GM21515 (cell line): ENCODE measurements around the gene TNN.

Experiments
- ATAC-seq: cut with Tn5 transposase; IDR thresholded peaks from one replicate; pipeline ENCODE4 v1.9.1; 2021; ENCODE audit not compliant: unreplicated experiment

Gene TNN

DNA sequence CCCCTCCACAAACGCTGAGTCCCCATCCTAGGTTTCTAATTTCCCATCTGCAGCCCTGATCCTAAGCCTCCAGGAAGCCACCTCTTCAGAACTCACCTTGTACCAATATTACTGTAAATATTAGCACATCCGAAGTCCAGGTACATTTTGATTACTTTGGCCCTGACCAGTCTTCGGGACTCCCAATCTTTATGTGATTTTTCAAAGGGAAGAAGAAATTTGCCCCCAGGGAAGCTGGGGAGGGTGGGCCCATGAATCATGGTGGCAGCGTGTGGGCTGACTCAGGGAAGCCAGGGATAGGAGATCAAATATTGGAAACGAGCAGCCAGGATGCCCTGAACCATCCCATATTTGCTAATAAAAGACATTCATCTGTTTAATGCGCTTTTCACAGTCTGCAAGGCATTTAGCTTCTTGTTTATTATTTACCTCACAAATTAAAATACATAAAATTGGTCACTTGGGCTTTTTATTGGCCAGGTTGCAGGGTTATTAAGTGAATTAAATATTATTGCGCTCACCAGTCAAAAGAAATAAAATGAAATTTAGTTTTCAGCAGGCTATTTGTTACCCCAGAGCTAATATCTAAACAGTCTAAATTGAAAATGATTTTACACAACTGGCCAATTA lies 78.4 kb downstream of the TNN start:
- ATAC-seq, result no peak

DNA sequence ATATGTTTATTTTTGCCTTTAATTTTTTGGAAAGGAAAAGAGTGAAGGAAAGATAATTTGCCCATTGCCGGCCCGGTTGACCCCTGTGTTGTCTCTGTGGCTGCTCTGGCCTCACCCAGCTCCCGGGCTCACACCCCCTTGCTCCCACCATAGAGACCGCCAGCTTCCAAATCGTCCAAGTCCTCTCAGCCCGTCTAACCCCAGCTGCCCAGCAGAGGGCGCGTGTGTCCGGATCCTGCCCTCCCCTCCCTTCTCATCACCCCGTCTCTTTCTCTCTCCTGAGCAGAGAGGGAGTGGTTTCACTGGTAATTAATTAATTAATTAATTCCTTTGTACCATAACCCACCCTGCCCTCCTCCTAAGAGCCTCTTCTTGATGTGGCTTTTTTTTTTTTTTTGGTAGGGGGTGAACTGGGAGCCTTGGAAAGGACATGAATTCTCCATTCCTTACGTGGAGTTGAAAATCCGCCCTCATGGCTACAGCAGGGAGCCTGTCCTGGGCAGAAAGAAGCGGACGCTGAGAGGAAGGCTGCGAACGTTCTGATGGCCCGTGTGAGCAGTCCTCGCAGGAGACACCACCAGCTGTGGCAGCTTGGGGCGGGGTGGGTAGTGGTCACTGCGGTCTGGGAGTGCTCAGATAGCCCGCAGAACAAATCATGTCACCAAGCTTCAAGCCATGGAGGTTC lies 79.0 kb downstream of the TNN start:
- no peak for ATAC-seq

DNA sequence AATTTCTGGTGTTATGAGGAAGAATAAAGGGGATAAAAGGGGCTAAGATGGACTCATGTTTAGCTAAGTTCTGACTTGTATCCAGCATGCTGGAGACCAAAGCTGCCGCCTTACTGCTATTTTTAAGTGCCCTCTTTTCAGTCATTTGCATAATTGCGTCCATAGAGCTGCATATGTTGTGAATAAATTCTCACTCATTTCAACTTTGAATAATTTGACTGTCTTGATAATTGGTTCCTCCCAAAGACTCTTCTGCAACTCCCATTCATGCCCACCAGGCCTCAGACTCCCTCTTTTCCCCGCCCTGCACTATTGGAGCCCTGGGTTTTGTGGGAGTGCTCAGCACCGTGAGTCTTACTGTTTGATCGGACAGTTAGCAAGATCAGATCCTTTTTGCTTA lies 79.9 kb downstream of the TNN start:
- no peak for ATAC-seq

DNA sequence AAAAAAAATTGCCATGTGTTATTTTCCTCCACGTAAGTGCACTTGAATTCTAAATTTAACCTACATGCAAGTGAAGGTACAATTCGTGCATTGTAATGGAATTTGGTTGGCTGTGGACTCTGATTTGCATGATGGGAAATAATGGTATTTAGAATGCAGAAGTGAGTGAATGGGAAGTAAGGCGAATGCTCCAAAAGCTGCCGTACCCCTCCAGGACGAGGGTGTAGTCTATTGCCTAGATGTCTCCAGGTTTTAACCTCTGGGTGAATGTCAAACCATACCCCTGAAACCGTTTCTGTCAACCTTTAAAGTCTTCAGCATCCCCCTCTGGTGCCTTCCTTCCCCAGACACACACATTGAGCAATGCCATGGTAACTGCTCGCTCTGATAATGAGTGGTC lies 80.4 kb downstream of the TNN start:
- ATAC-seq, result no peak

DNA sequence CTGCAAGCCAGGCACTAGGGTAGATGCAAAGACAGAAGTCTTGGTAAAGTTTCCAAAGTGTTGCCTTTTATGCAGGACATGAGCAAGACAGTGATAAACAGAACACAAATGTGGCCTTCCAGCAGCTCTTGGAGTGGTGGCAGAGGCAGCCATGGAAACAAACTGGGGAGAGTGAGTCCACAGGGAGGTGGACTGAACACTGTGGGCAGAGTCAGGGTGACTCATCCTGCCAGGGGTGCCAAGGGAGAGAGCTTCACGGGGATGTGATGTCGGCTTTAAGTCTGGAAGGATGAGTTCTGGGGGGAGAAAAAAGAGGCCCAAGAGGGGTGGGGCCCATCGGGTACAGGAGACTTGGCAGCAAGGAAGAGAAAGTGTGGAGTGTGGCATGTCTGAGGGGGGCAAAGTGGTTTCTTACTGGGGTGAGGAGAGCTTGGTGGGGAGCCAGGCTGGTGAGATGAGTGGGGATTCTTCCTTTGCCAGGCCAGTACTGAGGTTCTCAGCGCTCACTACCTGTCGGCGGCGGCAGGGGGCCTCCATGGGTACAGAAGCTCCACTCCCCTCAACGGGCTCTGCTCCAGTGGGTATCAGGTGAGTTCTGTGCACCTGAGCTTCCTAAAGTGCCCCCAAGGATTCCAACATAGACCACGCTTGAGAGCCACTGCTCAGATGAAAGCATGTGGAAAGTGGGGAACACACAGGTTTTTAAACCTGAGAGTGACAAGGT lies 83.1 kb downstream of the TNN start:
- ATAC-seq, result no peak

DNA sequence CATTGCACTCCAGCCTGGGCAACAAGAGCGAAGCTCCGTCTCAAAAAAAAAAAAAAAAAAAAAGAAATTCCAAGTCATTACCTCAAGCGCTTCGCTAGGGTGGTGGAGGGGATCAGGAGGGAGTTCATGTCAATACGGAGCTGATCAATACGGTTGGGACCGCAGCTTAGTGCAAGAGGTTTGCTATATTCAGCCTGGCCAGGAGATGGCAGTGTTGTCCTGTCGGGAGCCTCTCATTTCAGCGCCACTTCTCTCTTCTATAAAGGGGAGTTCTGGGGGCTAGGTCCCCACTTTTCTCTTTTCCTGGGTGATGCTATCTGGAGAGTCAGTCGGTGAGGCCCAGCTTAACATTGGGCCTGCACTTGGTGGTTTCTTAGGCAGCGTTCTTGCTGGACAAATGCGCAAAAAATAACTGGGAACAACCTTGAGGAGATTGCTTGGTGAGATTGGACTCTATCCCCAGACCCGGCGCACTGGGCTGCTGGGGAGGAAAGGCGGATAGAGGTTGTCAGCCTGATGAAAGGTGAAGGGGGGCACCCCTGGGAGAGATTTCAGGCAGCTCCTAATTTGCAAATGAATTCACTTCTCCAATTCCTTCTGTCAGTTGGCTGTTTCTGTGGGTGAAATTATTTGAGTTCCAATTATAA lies 84.5 kb downstream of the TNN start:
- no peak for ATAC-seq

DNA sequence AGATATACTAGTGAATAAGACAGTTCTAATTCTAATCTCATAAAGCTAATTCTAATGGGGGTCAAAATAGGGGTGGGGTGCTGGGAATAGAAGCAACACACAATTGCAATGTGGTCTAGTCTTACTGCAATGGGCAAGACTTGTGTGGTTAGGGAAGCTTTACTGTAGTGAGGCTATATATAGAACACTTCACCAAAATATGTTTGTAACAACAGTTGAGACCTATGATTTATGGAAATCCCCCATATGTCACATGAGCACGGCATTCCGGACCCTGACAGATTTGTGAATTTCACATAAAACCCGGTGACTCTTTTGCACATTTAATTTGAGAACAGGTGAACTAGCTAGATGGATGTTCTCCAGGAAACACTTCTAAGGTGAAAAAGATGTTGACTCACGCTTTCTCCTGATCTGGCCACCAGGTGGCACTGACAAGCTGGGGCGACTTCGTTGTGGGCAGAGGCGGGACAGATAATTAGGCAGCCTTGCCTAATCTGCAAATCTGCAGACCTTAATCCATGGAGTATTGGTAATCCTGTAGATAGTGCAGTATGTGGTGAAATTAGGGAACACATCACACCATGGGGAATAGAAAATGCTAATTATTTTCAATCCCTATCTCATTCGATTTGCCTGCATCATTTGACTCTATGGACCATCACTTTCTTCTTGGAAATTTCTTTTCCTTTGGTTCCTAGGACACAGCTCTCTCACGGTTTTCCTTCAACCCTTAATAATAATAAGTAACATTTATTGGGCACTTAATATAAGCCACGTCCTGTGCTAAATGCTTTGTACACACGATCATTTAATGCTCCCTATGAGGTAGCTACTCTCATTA lies 87.2 kb downstream of the TNN start:
- ATAC-seq, result no peak

DNA sequence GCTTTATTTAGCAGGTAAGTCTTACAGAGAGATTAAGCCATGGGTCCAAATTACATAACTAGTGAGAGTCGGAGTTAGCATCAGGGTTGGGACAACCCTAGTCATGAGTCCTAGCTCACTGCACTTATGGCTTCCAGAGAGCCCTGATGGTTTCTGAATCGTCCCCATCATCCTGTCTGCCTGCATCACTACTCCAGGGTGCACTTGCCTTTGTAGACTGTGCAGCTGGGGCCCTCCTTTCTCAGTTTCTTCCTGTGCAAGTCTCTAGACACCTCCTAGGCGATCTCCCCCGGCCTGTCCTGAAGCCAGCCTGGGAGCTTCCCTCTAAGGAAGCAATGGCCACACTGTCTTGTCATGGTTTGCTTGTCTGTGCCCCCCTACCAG lies 87.8 kb downstream of the TNN start:
- ATAC-seq, result no peak

DNA sequence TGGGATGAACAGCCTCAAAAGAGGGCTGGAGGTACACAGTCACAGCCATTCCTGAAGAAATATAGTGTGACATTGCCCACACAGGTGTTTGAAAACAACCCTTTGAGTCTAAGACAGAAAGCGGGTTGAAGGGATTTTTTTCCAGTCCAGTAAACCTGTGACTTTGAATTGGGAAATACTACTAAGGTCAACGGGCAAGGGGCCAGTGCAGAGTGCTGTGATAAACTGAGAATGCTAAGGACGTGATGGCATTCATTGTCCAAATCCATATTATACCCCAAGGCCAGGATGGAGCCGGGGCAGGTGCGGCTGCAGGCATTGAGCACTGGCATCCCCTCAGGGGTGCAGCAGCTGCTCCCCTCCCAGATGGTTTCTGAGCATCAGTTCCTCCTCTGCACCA lies 88.3 kb downstream of the TNN start:
- no peak for ATAC-seq

DNA sequence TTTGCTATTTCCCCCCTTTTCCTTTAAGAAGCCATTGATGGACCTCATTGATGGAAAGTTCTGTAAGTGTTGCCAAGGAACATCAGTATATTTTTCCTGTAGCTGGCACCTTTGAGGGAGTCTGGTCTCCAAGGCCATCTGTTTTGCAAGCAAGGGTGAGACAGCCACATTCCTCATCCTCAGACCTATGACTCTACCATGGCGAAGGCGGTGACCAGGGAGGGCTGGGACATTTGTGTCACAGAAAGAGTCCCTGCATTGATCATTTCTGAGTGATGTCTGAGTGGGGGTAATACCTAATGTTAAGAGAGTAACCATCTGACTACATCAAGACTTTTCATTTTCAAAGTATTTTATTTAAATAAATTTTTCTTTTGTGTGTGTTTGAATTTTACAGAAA lies 89.6 kb downstream of the TNN start:
- no peak for ATAC-seq

DNA sequence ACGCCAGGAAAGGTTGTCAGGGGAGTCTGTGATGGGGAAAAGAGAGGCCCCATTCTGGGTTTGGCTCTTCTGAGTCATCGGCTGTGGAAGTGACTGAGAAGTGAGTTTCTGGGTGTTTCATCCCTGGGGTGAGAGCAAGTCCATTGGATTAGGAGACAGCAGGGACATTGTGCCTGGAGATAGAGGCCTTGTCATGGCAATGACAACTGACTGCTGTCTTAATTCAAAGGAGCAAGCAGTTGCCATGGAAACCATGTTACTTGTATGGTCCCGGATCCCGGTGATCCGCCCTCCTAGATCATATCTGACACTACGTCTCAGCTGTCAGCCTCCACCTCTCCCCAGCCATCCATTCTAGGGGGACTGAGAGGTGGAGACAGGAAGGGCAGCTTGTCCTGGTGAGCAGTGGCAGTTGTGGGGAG lies 90.5 kb downstream of the TNN start:
- ATAC-seq, result no peak

DNA sequence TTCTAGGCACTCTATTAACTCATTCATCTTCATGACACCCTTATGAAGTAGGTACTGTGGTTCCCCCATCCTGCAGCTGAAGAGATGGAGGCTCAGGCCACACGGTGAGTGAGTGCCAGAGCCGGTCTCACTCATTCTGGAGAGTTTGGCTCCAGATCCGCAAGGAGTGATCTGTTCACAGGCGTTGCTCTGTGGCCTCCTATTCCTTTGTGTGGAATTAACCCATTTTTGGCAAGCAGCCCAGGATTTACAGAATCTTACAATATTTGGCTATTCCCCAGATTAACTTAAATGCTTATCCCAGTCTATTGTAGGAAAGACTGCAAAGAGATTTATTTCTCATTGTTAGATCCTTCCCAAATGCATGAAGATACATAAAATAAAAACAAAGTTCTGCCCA lies 95.3 kb downstream of the TNN start:
- no peak for ATAC-seq

DNA sequence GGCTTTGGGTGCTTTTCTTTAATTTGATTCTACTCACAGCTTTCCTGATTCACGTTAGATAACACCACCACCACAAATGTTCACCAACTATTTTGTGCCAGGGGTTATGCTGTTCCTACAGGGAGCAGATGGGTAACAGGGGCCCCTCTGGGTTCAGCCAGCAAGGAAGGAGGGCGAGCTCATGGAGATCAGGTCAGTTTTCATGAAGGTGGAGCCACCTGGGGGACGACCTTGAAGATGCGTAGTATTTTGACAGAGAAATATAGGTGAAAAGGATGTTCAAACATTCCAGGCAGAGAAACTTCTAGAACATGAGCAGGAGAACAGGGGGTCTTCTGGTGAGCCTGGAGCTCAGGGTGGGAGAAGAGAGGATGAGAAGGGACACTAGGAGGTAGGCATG lies 96.1 kb downstream of the TNN start:
- no peak for ATAC-seq

DNA sequence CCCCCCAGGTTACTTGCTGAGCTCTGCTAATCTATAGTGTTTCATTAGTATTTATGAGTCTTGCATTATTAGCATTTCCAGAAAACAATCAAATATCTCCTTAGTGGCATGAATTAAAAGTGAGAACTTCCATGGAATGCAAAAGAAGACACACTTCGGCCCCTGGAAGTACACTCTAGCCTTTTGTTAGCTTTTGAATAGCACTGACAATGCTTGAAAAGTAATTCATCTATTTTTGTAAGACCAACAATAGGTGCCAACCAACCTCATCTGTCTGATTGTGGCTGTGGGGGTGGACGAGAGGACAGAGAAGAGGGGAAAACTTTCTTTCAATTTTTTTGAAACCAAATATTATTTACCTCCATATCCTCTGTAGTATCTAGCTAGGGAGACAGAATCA lies 97.1 kb downstream of the TNN start:
- ATAC-seq, result no peak

DNA sequence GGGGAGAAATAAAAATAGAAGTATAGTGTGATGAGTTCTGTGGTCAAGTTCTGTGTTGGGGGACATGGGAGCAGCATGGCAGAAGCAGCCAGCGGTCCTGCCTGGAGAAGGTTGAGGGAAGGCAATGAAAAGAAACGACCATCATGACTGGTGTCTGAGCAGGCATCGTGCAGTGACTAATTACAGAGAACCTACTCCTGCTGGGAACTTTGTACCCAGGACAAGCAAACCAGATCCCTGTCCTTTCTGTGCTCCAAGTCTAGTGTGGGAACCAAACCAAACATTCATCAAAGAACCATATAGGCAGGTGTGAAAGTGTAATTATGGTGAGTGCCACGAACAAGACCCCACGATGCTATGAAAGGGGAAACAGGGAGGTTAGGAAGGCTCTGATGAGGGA lies 99.1 kb downstream of the TNN start:
- no peak for ATAC-seq

DNA sequence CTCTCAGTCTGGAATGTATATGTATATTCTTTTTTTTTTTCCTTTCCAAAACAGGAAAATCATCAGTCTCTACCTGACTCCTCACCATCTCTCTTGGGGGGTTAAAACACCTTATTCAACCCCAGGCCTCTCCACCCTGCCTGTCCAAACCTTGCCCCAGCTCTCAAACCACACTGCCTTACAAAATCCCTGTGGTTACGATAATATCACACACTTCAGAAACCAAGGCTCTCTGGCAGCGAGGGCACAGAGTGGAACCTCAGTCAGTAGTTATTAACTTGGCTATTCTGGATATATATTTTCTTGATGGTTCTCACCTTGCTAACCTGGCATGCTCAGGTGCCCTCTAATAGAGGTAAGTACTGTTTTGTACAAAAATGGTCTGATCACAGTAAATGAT lies 100.2 kb downstream of the TNN start:
- no peak for ATAC-seq

DNA sequence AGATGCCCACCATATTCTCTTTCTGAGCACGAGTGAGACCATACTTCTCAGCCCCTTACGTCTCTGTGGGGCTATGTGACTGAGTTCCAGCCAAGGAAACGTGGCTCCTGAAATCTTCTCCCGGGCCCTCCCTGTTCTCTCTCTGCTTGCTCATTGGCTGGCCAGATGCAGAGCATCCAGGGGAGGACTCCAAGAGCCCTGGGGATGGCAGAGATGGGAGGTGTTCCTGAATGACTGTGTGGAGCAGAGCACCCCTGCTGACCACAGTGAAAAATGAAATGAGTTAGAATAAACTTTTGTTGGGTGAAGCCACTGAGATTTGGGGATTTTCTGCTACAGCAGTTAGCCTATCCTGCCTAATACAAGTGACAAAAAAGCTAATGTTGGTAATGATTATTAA lies 101.1 kb downstream of the TNN start:
- ATAC-seq, result no peak

DNA sequence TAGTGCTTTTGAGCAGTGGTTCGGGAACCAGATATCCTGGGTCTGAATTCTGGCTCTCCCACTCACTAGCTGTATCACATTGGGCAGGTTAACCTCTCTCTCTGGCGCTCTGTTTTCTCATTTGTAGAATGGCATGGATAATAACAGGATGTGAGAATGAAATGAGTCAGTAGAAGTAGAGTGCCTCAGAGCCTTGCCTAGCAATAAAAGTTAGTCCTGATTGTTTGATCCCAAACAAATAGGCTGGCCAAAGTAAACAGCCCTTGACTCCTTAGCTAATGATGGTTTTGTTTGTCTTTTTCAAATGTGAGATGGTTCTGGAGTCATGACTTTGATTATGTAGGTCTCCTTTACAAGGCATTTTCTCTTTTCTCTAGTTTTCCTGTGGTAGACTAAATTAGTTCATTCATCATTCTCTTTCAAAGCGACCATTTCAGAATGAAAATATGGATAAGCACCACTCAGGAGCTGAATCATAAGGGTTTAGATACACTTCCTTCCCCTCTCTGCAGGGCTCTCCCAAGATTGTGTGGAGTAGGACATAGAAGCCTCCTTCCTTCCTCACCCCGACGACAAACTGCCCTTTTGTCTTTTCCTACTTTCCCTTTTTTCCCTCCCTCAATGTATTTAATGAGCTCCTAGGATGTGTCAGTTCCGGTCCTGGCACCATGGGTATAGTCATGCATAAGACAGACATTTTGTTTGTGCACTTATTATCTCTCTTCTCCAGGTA lies 101.8 kb downstream of the TNN start:
- no peak for ATAC-seq

DNA sequence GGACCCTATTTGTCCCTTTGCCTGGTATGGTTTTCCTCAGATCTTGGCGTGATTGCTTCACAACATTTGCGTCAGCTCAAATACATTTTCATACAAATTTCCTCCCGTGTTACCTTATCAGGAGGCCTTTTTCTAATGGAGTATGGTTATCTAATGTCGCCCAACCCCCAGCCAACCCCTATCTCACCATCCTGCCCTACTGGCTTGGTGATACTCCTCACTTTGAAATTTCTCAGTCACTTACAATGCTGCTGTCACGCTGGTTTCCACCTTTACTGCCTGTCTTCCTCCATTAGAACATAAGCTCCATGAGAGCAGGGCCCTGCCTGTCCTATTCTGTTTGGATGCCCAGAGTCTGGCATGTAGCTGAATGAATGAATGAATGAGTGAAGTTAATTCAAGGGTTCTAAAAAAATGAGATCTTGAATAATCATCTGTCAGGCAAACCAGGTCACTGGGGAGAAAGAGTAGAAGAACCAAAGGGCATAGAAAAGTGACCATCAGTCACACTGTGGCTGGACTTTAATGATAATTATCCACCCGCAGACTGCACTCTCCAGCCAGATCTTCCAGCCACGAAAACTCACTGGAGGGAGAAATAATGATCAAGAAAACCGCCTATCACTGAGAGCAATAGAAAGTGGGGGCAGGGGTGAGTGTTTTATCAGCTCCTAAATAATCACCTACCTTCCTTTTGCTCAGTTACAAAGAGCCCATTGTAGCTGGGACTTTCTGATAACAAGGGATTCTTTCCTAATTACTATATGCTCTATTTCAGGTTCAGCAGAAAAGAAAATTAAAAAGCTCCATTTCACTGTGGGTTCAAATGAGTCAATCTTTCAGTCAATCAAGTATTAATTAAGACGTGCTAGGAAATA lies 103.6 kb downstream of the TNN start:
- no peak for ATAC-seq
